H1 (cell line): ENCODE data around the gene INSYN2A. TPM values are rescaled to one million over a fixed set of nuclear protein-coding genes. Genes with fewer than 3 reads are reported as not detected.

Source experiments
- CTCF ChIA-PET: fragments of 300-600 bp; sonication (Branson Sonifier 250); formaldehyde crosslinking; loops from one replicate; lab custom pipeline; 2021; ENCODE audit not compliant: partially characterized antibody; lab: Charles Lee
- POLR2A ChIA-PET: fragments of 300-600 bp; sonication (Branson Sonifier 250); formaldehyde crosslinking; loops from one replicate; lab custom pipeline; 2021; ENCODE audit warnings: inconsistent platforms; ENCODE audit not compliant: partially characterized antibody; lab: Charles Lee
- DNase-seq, 2 experiments: peaks; one replicate each; pipeline versions ENCODE4 v3.0.0 to v3.0.0-alpha.2; 2010 to 2022; ENCODE audit warnings: low spot score in 2 of 2, low read depth in 1 of 2, mixed read lengths in 1 of 2
- FAIRE-seq: peaks from 2 replicates; lab custom pipeline; 2011; peaks lifted over from hg19 to GRCh38; lab: Jason Lieb, UNC
- H2AFZ ChIP-seq: 2 replicates; pipeline ENCODE4 v1.8.1; 2012; ENCODE audit warnings: low read length, inconsistent platforms
- H2AK5ac ChIP-seq: 2 replicates; pipeline ENCODE4 v1.6.1; 2013; ENCODE audit warnings: low read depth, low read length
- H2BK120ac ChIP-seq: replicated peaks from 2 replicates; pipeline ENCODE3; 2013; ENCODE audit warnings: low read depth, low read length, inconsistent platforms
- H2BK12ac ChIP-seq: 2 replicates; pipeline ENCODE4 v1.6.1; 2013; ENCODE audit warnings: low read depth, low read length
- H2BK15ac ChIP-seq: 2 replicates; pipeline ENCODE4 v1.6.1; 2013; ENCODE audit warnings: low read length
- H2BK20ac ChIP-seq: 2 replicates; pipeline ENCODE4 v1.6.1; 2013; ENCODE audit warnings: low read length
- H2BK5ac ChIP-seq: 2 replicates; pipeline ENCODE4 v1.6.1; 2013; ENCODE audit warnings: low read depth, low read length
- H3K14ac ChIP-seq: 2 replicates; pipeline ENCODE4 v1.6.1; 2013; ENCODE audit warnings: inconsistent platforms; ENCODE audit not compliant: insufficient read length
- H3K18ac ChIP-seq: 2 replicates; pipeline ENCODE4 v1.6.1; 2013; ENCODE audit warnings: low read length; ENCODE audit errors: extremely low read depth
- H3K23ac ChIP-seq: 2 replicates; pipeline ENCODE4 v1.6.1; 2013; ENCODE audit warnings: inconsistent platforms; ENCODE audit not compliant: insufficient read length
- H3K23me2 ChIP-seq: 2 replicates; pipeline ENCODE4 v1.6.1; 2013; ENCODE audit warnings: low read depth, low read length
- H3K27ac ChIP-seq: 2 replicates; pipeline ENCODE4 v1.6.1; 2011; ENCODE audit warnings: low read depth, low read length, inconsistent platforms
- H3K27me3 ChIP-seq, 4 experiments: replicated peaks in 1 of 4; 1 replicate in 1 of 4; 2 replicates in 3 of 4; pipeline versions ENCODE4 v1.6.1 to v1.8.1; 2011 to 2013; ENCODE audit warnings: low read length in 3 of 4, mild to moderate bottlenecking in 3 of 4, inconsistent platforms in 2 of 4, mixed read lengths in 2 of 4, moderate library complexity in 1 of 4; ENCODE audit not compliant: control insufficient read depth in 3 of 4, insufficient read depth in 3 of 4; ENCODE audit errors: extremely low read depth in 1 of 4
- H3K36me3 ChIP-seq, 4 experiments: 2 replicates each; pipeline versions ENCODE4 v1.6.1 to v1.8.1; 2011 to 2013; ENCODE audit warnings: mild to moderate bottlenecking in 4 of 4, low read length in 3 of 4, moderate library complexity in 2 of 4, control low read depth in 1 of 4, inconsistent platforms in 1 of 4; ENCODE audit not compliant: insufficient read depth in 4 of 4, control insufficient read depth in 2 of 4
- H3K4ac ChIP-seq: replicated peaks from 2 replicates; pipeline ENCODE3; 2013; ENCODE audit warnings: low read length, low read depth, mixed read lengths, inconsistent platforms; ENCODE audit not compliant: insufficient read length
- H3K4me1 ChIP-seq, 4 experiments: replicated peaks in 1 of 4; 1 replicate in 1 of 4; 2 replicates in 3 of 4; pipeline versions ENCODE4 v1.6.1 to v1.8.1; 2011 to 2013; ENCODE audit warnings: low read length in 3 of 4, inconsistent platforms in 2 of 4, mixed read lengths in 1 of 4; ENCODE audit not compliant: insufficient read depth in 4 of 4, control insufficient read depth in 3 of 4
- H3K4me2 ChIP-seq, 2 experiments: 2 replicates each; pipeline versions ENCODE4 v1.6.1 to v1.8.1; 2011 to 2013; ENCODE audit warnings: low read depth in 2 of 2, low read length in 2 of 2, control low read depth in 1 of 2, inconsistent platforms in 1 of 2, mild to moderate bottlenecking in 1 of 2; ENCODE audit not compliant: insufficient read depth in 1 of 2
- H3K4me3 ChIP-seq, 4 experiments: fragments of 200-600, 300-600 bp in 1 of 4; sonication (generic), shearing (Covaris generic), sonication (Bioruptor Twin) in 1 of 4; 2 replicates each; pipeline versions ENCODE4 v1.5.1 to v1.8.1; 2011 to 2016; ENCODE audit warnings: low read length in 4 of 4, low read depth in 3 of 4, control low read depth in 2 of 4, inconsistent platforms in 2 of 4, mild to moderate bottlenecking in 2 of 4, mixed read lengths in 1 of 4, moderate library complexity in 1 of 4; ENCODE audit not compliant: insufficient read depth in 2 of 4; ENCODE audit errors: extremely low read depth in 1 of 4
- H3K56ac ChIP-seq: replicated peaks from 2 replicates; pipeline ENCODE3; 2013; ENCODE audit warnings: low read depth, mild to moderate bottlenecking, mixed read lengths, low read length, inconsistent platforms; ENCODE audit not compliant: insufficient read length
- H3K79me1 ChIP-seq: 2 replicates; pipeline ENCODE4 v1.6.1; 2013; ENCODE audit warnings: low read depth, low read length, control low read depth
- H3K79me2 ChIP-seq, 2 experiments: 2 replicates each; pipeline versions ENCODE4 v1.6.1 to v1.8.1; 2012 to 2013; ENCODE audit warnings: low read length in 2 of 2, mild to moderate bottlenecking in 2 of 2, inconsistent platforms in 1 of 2; ENCODE audit not compliant: insufficient read depth in 2 of 2, control insufficient read depth in 1 of 2
- H3K9ac ChIP-seq, 4 experiments: replicated peaks in 1 of 4; 1 replicate in 1 of 4; 2 replicates in 3 of 4; pipeline versions ENCODE4 v1.6.1 to v1.8.1; 2011 to 2013; ENCODE audit warnings: low read depth in 3 of 4, low read length in 3 of 4, control low read depth in 2 of 4, mild to moderate bottlenecking in 2 of 4, moderate library complexity in 2 of 4, inconsistent platforms in 1 of 4; ENCODE audit errors: extremely low read depth in 1 of 4
- H3K9me3 ChIP-seq, 2 experiments: 2 replicates each; pipeline versions ENCODE4 v1.6.1 to v1.8.1; 2012 to 2013; ENCODE audit warnings: mild to moderate bottlenecking in 2 of 2, moderate library complexity in 2 of 2, control low read depth in 1 of 2, inconsistent platforms in 1 of 2, low read depth in 1 of 2, low read length in 1 of 2, mixed read lengths in 1 of 2; ENCODE audit not compliant: insufficient read depth in 2 of 2
- H4K20me1 ChIP-seq, 2 experiments: replicated peaks in 1 of 2; 2 replicates each; pipeline versions ENCODE3 to v1.8.1; 2011 to 2013; ENCODE audit warnings: inconsistent platforms in 2 of 2, low read length in 2 of 2, mild to moderate bottlenecking in 1 of 2; ENCODE audit not compliant: insufficient read depth in 2 of 2, control insufficient read depth in 1 of 2
- H4K5ac ChIP-seq: 2 replicates; pipeline ENCODE4 v1.6.1; 2013; ENCODE audit warnings: low read length, low read depth, mixed read lengths, inconsistent platforms; ENCODE audit not compliant: insufficient read length
- H4K8ac ChIP-seq: 2 replicates; pipeline ENCODE4 v1.8.0; 2013; ENCODE audit warnings: mild to moderate bottlenecking, moderate library complexity, low read length, inconsistent platforms; ENCODE audit not compliant: insufficient read depth; ENCODE audit errors: extremely low read depth
- H4K91ac ChIP-seq: replicated peaks from 2 replicates; pipeline ENCODE3; 2013; ENCODE audit warnings: low read length, mixed read lengths, inconsistent platforms; ENCODE audit not compliant: insufficient read length
- ATF2 ChIP-seq: IDR thresholded peaks from 2 replicates; pipeline ENCODE4 v1.6.1; 2012; ENCODE audit warnings: low read length, inconsistent platforms
- CBX5 ChIP-seq: fragments of 300-800, 300-1000 bp; sonication (generic); IDR thresholded peaks from 2 replicates; pipeline ENCODE4 v1.7.1; 2016; ENCODE audit warnings: antibody characterized with exemption, low read length, low read depth
- CBX8 ChIP-seq: fragments of 300-800, 300-1000 bp; sonication (generic); IDR thresholded peaks from 2 replicates; pipeline ENCODE4 v1.7.1; 2016; ENCODE audit warnings: low read depth, low read length, borderline replicate concordance
- JUN ChIP-seq: IDR thresholded peaks from 2 replicates; pipeline ENCODE4 v1.6.1; 2011; ENCODE audit warnings: low read depth, mild to moderate bottlenecking, improper control_type of control experiment, low read length
- KDM4A ChIP-seq: IDR thresholded peaks from one replicate; pipeline ENCODE4 v1.7.1; 2012; ENCODE audit warnings: low read depth, mild to moderate bottlenecking, moderate library complexity, low read length, inconsistent platforms; ENCODE audit not compliant: severe bottlenecking
- MAFK ChIP-seq: IDR thresholded peaks from 2 replicates; pipeline ENCODE4 v1.6.1; 2012; ENCODE audit warnings: low read depth, mild to moderate bottlenecking, improper control_type of control experiment, low read length
- NRF1 ChIP-seq: IDR thresholded peaks from 2 replicates; pipeline ENCODE4 v1.6.1; 2011; ENCODE audit warnings: mild to moderate bottlenecking, low read depth, low read length, improper control_type of control experiment
- SIRT6 ChIP-seq: IDR thresholded peaks from one replicate; pipeline ENCODE4 v1.7.1; 2012; ENCODE audit warnings: low read length, inconsistent platforms
- SUZ12 ChIP-seq: fragments of 200-600 bp; sonication (generic); IDR thresholded peaks from 2 replicates; pipeline ENCODE4 v1.6.1; 2012; ENCODE audit warnings: mild to moderate bottlenecking, inconsistent platforms, low read length, moderate library complexity, mixed read lengths
- TAF1 ChIP-seq: IDR thresholded peaks from 2 replicates; pipeline ENCODE4 v1.6.1; 2011; ENCODE audit warnings: mild to moderate bottlenecking, low read depth, low read length
- TBP ChIP-seq: IDR thresholded peaks from 2 replicates; pipeline ENCODE4 v1.6.1; 2011; ENCODE audit warnings: low read depth, low read length, improper control_type of control experiment
- WGBS, 2 experiments: shearing (Covaris generic) in 1 of 2; methylation state at CpG; one replicate each; pipeline versions ENCODE4 v1.1.6 to v1.1.7; 2013 to 2015; ENCODE audit warnings: low lambda C conversion rate in 2 of 2, mixed read lengths in 2 of 2, inconsistent platforms in 1 of 2, low coverage in 1 of 2, missing lambda C conversion rate in 1 of 2; ENCODE audit not compliant: insufficient replicate concordance in 2 of 2, insufficient coverage in 1 of 2, insufficient read length in 1 of 2; ENCODE audit errors: extremely low coverage in 1 of 2, missing lambda C conversion rate in 1 of 2; 5-methylcytosine and 5-hydroxymethylcytosine counted together
- polyA plus RNA-seq, 7 experiments: library from polyadenylated mRNA; depleted of rRNA in 3 of 7; stranded (reverse) in 5 of 7; unstranded in 2 of 7; fragments of >200 nt in 5 of 7; fragments of 200-250 nt in 2 of 7; gene quantifications; 1 replicate in 5 of 7; 2 replicates in 1 of 7; 4 replicates in 1 of 7; pipeline versions ENCODE4 v1.2.1 to v1.2.3, GENCODE V29; 2011 to 2013; ENCODE audit warnings: missing spikeins in 2 of 7, mixed read lengths in 2 of 7
- total RNA-seq: library from RNA; stranded (reverse); fragmentation: NEBNext Ultra II Directional; extraction: Animal tissue kit (Norgen Biotek cat#: 25700); gene quantifications from 2 replicates; pipeline ENCODE4 v1.2.1, GENCODE V29; 2021

INSYN2A gene
- total and polyA plus RNA-seq, 2 of the 8 experiments (the other 6 are each of a cell fraction or from before 2014, with no cell fraction given), result 0.11 to 0.19 TPM

GRCh38 chr10:127245456-127245855 lies 49.1 kb upstream of the INSYN2A start:
- ChIA-PET CTCF (interaction anchor here (0.6 to 1.7 kb wide), 6 partner anchors 8 to 209 kb away, joined by 3 to 5 read pairs (median 4); no protein-coding TSS in a partner anchor), POLR2A (interaction anchor here (1.0 kb wide), 1 partner anchor 9 kb away, joined by 4 read pairs; no protein-coding TSS in a partner anchor)
- Histone ChIP-seq H3K9ac (no peak overlapping the region), H2BK5ac (no peak overlapping the region), H3K4ac (no peak overlapping the region), H3K79me1 (no peaks in the 10 kb centered on the region), H3K56ac (no peak overlapping the region), H4K20me1 (no peaks in the 10 kb centered on the region), H3K79me2 (no peaks in the 10 kb centered on the region), H3K23ac (no peak overlapping the region), H3K14ac (no peak overlapping the region), H3K9me3 (0 out of 4 replicates have a peak, but pooled peaks cover 0 to 6% of the 10 kb centered on the region in 2 experiments), H3K23me2 (no peaks in the 10 kb centered on the region), H2AFZ (no peak overlapping the region), H2BK12ac (no peak overlapping the region), H3K4me3 (no peak overlapping the region), H2AK5ac (no peak overlapping the region), H2BK20ac (no peak overlapping the region), H4K8ac (no peak overlapping the region), H3K27ac (no peak overlapping the region), H3K36me3 (peaks cover 0 to 16% (median 4%) of the 10 kb centered on the region in 4 experiments; a peak in 4 of 8 replicates), H3K4me1 (no peaks in the 10 kb centered on the region), H4K5ac (no peak overlapping the region), H3K4me2 (no peak overlapping the region), H3K18ac (no peak overlapping the region), H4K91ac (no peak overlapping the region), H2BK120ac (no peak overlapping the region), H2BK15ac (no peak overlapping the region), H3K27me3 (no peaks in the 10 kb centered on the region)
- DNase-seq (no peak), FAIRE-seq (no peak)
- 91% methylated on average over 10 of the region's 10 CpGs; no CpG with 5 or more reads in 1 of the 2 experiments for WGBS, 2 experiments
- TF ChIP-seq JUN (no peak), CBX8 (no peak), TAF1 (no peak), SUZ12 (no peak), CBX5 (no peak), NRF1 (no peak), SIRT6 (no peak), MAFK (no peak), KDM4A (no peak), ATF2 (no peak), TBP (no peak)
